Mesendoderm (in vitro differentiated cells): Measurements from ENCODE around the gene GSTCD.

ENCODE experiments used
- DNase-seq: peaks from one replicate; pipeline ENCODE4 v3.0.0; 2013
- H2AK5ac ChIP-seq: 2 replicates; pipeline ENCODE4 v1.6.1; 2013; ENCODE audit warnings: low read length, inconsistent platforms
- H2BK120ac ChIP-seq: 2 replicates; pipeline ENCODE4 v1.6.1; 2013; ENCODE audit warnings: low read depth, mild to moderate bottlenecking, low read length, moderate library complexity, mixed read lengths
- H2BK15ac ChIP-seq: replicated peaks from 2 replicates; pipeline ENCODE4 v1.6.1; 2013; ENCODE audit warnings: low read depth, mild to moderate bottlenecking, moderate library complexity
- H2BK5ac ChIP-seq: 2 replicates; pipeline ENCODE4 v1.6.1; 2013; ENCODE audit warnings: low read length, inconsistent platforms
- H3K18ac ChIP-seq: 2 replicates; pipeline ENCODE4 v1.6.1; 2013; ENCODE audit warnings: mild to moderate bottlenecking, low read length, mixed read lengths
- H3K23ac ChIP-seq: one replicate; pipeline ENCODE4 v1.6.1; 2013; ENCODE audit warnings: low read length
- H3K27ac ChIP-seq: 2 replicates; pipeline ENCODE4 v1.5.1; 2013; ENCODE audit warnings: low read depth, mild to moderate bottlenecking, inconsistent platforms, low read length, moderate library complexity
- H3K27me3 ChIP-seq: 2 replicates; pipeline ENCODE4 v1.6.1; 2013; ENCODE audit warnings: low read length, control low read depth, mild to moderate bottlenecking, inconsistent platforms; ENCODE audit not compliant: insufficient read depth, poor library complexity
- H3K36me3 ChIP-seq: 2 replicates; pipeline ENCODE4 v1.6.1; 2013; ENCODE audit warnings: low read length, inconsistent platforms; ENCODE audit not compliant: control insufficient read depth, insufficient read depth
- H3K4ac ChIP-seq: one replicate; pipeline ENCODE4 v1.6.1; 2013; ENCODE audit warnings: low read depth, mild to moderate bottlenecking, low read length, moderate library complexity
- H3K4me1 ChIP-seq: 2 replicates; pipeline ENCODE4 v1.6.1; 2013; ENCODE audit warnings: low read depth, low read length, inconsistent platforms; ENCODE audit not compliant: control insufficient read depth
- H3K4me2 ChIP-seq: 2 replicates; pipeline ENCODE4 v1.6.1; 2013; ENCODE audit warnings: low read length
- H3K4me3 ChIP-seq: 2 replicates; pipeline ENCODE4 v1.5.1; 2013; ENCODE audit warnings: mild to moderate bottlenecking, low read length
- H3K56ac ChIP-seq: one replicate; pipeline ENCODE4 v1.6.1; 2013; ENCODE audit warnings: low read length
- H3K79me1 ChIP-seq: 2 replicates; pipeline ENCODE4 v1.6.1; 2013; ENCODE audit warnings: low read length, inconsistent platforms
- H3K79me2 ChIP-seq: 2 replicates; pipeline ENCODE4 v1.6.1; 2013; ENCODE audit warnings: mild to moderate bottlenecking, low read length; ENCODE audit not compliant: control insufficient read depth, insufficient read depth
- H3K9ac ChIP-seq: 2 replicates; pipeline ENCODE4 v1.6.1; 2013; ENCODE audit warnings: low read length, inconsistent platforms
- H4K5ac ChIP-seq: one replicate; pipeline ENCODE4 v1.6.1; 2013; ENCODE audit warnings: low read length
- H4K8ac ChIP-seq: one replicate; pipeline ENCODE4 v1.6.1; 2013; ENCODE audit warnings: low read depth, mild to moderate bottlenecking, control low read depth, low read length, moderate library complexity
- WGBS: extraction: QIAGEN DNeasy Blood & Tissue Kit; methylation state at CpG from one replicate; pipeline ENCODE4 v1.1.7; 2013; ENCODE audit warnings: low lambda C conversion rate, missing lambda C conversion rate; ENCODE audit not compliant: insufficient coverage; ENCODE audit errors: extremely low coverage; 5-methylcytosine and 5-hydroxymethylcytosine counted together

GSTCD gene

DNA sequence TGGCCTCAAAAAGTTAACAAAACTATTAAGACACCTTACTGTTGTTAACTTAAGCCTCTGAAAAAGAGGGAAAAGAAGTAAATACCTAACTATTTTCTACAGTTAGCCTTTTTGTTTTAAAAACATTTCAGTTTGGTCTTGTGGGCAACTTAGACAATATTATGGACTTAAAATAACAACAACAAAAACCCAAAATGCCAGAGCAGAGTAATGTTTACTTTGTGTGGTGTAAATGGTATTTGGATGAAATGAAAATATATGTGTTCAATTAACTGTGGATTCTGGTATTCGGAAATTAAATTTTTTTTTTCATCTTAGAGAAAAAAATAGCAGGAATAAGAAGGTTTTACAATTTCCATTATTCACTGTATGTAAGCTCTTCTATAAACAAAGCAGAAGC, 107.1 kb downstream of the GSTCD start:
- Histone ChIP-seq H4K5ac (no peak overlapping the region), H2AK5ac (no peak overlapping the region), H3K36me3 (no peaks in the 10 kb centered on the region), H2BK120ac (no peak overlapping the region), H3K9ac (no peak overlapping the region), H3K4ac (no peak overlapping the region), H4K8ac (no peak overlapping the region), H3K79me1 (no peaks in the 10 kb centered on the region), H3K4me2 (no peak overlapping the region), H3K27me3 (no peaks in the 10 kb centered on the region), H3K23ac (no peak overlapping the region), H2BK15ac (no peak overlapping the region), H3K4me1 (no peaks in the 10 kb centered on the region), H3K56ac (no peak overlapping the region), H3K79me2 (no peaks in the 10 kb centered on the region), H2BK5ac (no peak overlapping the region), H3K27ac (no peak overlapping the region), H3K18ac (no peak overlapping the region), H3K4me3 (no peak overlapping the region)
- no peak for DNase-seq
- WGBS = 100% methylated on average over 1 of the region's 1 CpG

DNA sequence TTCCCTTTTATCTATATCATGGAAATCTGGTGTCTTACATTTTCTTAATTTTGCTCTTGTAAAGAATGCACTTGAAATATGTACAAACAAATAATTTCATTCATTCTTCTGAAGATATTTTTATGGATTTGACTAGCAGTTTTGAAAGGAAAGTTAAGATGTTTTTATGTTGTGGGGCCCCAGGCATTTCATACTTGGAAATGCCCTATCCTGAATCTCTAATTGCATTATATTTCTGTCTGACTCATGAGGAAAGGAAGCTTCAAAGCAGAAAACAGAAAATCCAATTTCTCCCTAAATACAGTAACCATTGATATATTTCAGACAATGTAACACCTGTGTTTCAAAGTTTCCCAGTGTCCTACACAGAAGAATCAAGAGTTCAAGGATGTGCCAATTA, 113.5 kb downstream of the GSTCD start:
- no peak for DNase-seq
- no peak overlapping the region for H3K56ac ChIP-seq
- H3K9ac ChIP-seq = no peak overlapping the region
- H3K4me2 ChIP-seq = no peak overlapping the region
- H2BK120ac ChIP-seq = no peak overlapping the region
- no peak overlapping the region for H3K23ac ChIP-seq
- no peak overlapping the region for H2BK5ac ChIP-seq
- no peaks in the 10 kb centered on the region for H3K79me2 ChIP-seq
- H4K5ac ChIP-seq = no peak overlapping the region
- H3K4ac ChIP-seq = no peak overlapping the region
- no peak overlapping the region for H3K4me3 ChIP-seq
- H3K18ac ChIP-seq = no peak overlapping the region
- no peak overlapping the region for H2BK15ac ChIP-seq
- H3K27me3 ChIP-seq = no peaks in the 10 kb centered on the region
- H3K4me1 ChIP-seq = no peaks in the 10 kb centered on the region
- H2AK5ac ChIP-seq = no peak overlapping the region
- no peaks in the 10 kb centered on the region for H3K36me3 ChIP-seq
- no peak overlapping the region for H4K8ac ChIP-seq
- H3K27ac ChIP-seq = no peak overlapping the region
- H3K79me1 ChIP-seq = no peaks in the 10 kb centered on the region

DNA sequence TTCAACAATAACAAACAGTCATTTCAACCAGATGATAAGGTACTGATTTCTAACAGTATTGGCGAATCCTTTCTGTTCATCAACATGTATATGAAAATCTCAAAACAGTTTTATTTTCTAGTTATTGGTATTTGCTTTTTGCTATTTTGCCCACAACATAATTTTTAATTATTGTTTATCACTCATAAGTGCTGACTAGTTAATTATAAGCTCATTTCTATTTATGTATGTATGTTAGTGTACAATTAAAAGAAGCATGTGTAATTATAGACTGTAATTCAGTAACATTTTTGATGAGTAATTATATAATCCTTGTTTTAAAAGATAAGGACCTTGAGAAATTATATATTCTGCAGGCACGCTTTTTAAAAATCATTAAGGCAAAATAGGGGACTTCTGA, 119.5 kb downstream of the GSTCD start:
- no peak overlapping the region for H3K23ac ChIP-seq
- no peaks in the 10 kb centered on the region for H3K36me3 ChIP-seq
- H4K8ac ChIP-seq = no peak overlapping the region
- H4K5ac ChIP-seq = no peak overlapping the region
- H2BK120ac ChIP-seq = no peak overlapping the region
- H2AK5ac ChIP-seq = no peak overlapping the region
- no peak for DNase-seq
- no peak overlapping the region for H3K4me2 ChIP-seq
- H3K18ac ChIP-seq = no peak overlapping the region
- no peaks in the 10 kb centered on the region for H3K4me1 ChIP-seq
- no peak overlapping the region for H3K9ac ChIP-seq
- no peak overlapping the region for H3K56ac ChIP-seq
- H2BK5ac ChIP-seq = no peak overlapping the region
- no peaks in the 10 kb centered on the region for H3K27me3 ChIP-seq
- no peak overlapping the region for H3K4me3 ChIP-seq
- H2BK15ac ChIP-seq = no peak overlapping the region
- no peak overlapping the region for H3K4ac ChIP-seq
- no peaks in the 10 kb centered on the region for H3K79me2 ChIP-seq
- WGBS = no CpG with 5 or more reads among the region's 2 CpGs
- no peak overlapping the region for H3K27ac ChIP-seq
- H3K79me1 ChIP-seq = no peaks in the 10 kb centered on the region

DNA sequence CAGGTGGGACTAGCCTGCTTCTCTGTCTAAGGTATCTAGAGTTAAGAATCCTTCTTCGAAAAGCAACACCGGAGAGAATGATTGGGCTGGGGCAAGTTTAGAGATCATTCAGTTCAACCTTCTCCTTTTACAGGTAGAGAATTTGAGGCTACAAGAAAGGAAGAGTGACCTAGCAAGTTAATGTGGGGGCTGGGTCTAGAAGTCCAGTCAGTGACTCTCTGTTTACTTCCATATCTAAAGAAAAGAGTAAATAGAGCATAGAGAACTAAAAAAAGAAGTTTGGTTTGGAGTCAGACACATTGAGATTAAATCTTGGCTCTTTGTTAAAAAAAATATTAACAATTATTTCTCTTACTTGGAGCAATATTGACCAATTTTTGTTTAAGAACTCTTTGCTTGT, 122.6 kb downstream of the GSTCD start:
- H3K4ac ChIP-seq = no peak overlapping the region
- H3K79me2 ChIP-seq = no peaks in the 10 kb centered on the region
- no peaks in the 10 kb centered on the region for H3K79me1 ChIP-seq
- no peak for DNase-seq
- H4K8ac ChIP-seq = no peak overlapping the region
- no peak overlapping the region for H2BK15ac ChIP-seq
- no peaks in the 10 kb centered on the region for H3K27me3 ChIP-seq
- no CpG with 5 or more reads among the region's 2 CpGs for WGBS
- no peak overlapping the region for H2BK120ac ChIP-seq
- no peak overlapping the region for H3K23ac ChIP-seq
- H3K4me3 ChIP-seq = no peak overlapping the region
- no peak overlapping the region for H2BK5ac ChIP-seq
- H3K4me2 ChIP-seq = no peak overlapping the region
- H3K4me1 ChIP-seq = no peaks in the 10 kb centered on the region
- no peak overlapping the region for H2AK5ac ChIP-seq
- H3K56ac ChIP-seq = no peak overlapping the region
- H3K27ac ChIP-seq = no peak overlapping the region
- no peaks in the 10 kb centered on the region for H3K36me3 ChIP-seq
- H4K5ac ChIP-seq = no peak overlapping the region
- H3K9ac ChIP-seq = no peak overlapping the region
- H3K18ac ChIP-seq = no peak overlapping the region

DNA sequence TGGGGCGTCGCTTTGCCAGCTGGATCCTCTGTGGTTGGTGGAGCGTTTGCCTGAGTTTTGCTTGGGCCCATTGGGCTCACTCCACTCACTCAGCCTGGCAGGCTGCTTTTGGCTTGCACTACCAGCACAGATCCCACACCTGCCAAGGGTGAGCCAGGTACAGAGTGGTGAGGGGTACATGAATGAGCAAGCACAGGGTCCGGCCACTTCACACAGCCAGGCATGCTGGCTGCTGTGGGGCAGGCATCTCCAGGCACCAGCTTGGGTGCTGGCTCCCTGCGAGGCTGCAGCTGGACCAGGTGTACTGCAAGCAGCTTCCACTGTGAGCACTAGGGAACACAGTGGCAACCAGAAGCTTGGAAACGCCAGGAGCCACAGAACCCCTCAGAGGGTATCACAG, 126.6 kb downstream of the GSTCD start:
- no peak overlapping the region for H3K56ac ChIP-seq
- H3K4me3 ChIP-seq = no peak overlapping the region
- no peaks in the 10 kb centered on the region for H3K79me2 ChIP-seq
- no peak overlapping the region for H3K23ac ChIP-seq
- H2BK5ac ChIP-seq = no peak overlapping the region
- H2BK15ac ChIP-seq = no peak overlapping the region
- no peaks in the 10 kb centered on the region for H3K4me1 ChIP-seq
- no peaks in the 10 kb centered on the region for H3K36me3 ChIP-seq
- no peak overlapping the region for H3K4ac ChIP-seq
- H3K18ac ChIP-seq = no peak overlapping the region
- H3K79me1 ChIP-seq = no peaks in the 10 kb centered on the region
- H3K9ac ChIP-seq = no peak overlapping the region
- no peak overlapping the region for H3K4me2 ChIP-seq
- no peaks in the 10 kb centered on the region for H3K27me3 ChIP-seq
- DNase-seq = no peak
- H4K5ac ChIP-seq = no peak overlapping the region
- H3K27ac ChIP-seq = no peak overlapping the region
- no peak overlapping the region for H2AK5ac ChIP-seq
- no peak overlapping the region for H4K8ac ChIP-seq
- no CpG with 5 or more reads among the region's 6 CpGs for WGBS
- H2BK120ac ChIP-seq = no peak overlapping the region

DNA sequence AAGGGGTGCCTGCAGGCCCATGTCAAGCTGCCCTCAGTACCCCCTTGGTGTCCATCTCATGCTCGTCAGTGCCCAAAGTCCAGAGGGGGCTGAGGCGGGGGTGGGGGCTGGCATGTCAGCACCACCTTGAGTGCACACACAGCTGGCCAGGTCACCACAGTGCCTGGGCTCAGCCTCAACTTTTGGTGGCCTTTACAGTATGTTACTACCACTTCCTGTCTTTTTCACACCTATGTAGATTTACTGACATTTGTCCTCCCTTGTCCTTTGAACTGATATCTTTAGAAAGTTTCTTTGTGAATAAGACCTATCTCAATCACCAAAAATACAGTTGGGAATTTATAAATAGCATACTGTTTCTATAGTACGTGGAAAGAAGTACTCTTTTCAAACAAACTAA, 128.0 kb downstream of the GSTCD start:
- no peak overlapping the region for H3K9ac ChIP-seq
- no peak overlapping the region for H2BK5ac ChIP-seq
- H3K79me1 ChIP-seq = no peaks in the 10 kb centered on the region
- H3K27ac ChIP-seq = no peak overlapping the region
- no peak overlapping the region for H2BK120ac ChIP-seq
- H3K56ac ChIP-seq = no peak overlapping the region
- H3K4me1 ChIP-seq = no peaks in the 10 kb centered on the region
- no peak overlapping the region for H4K5ac ChIP-seq
- no peak overlapping the region for H4K8ac ChIP-seq
- H3K23ac ChIP-seq = no peak overlapping the region
- no peak overlapping the region for H3K4me2 ChIP-seq
- H3K36me3 ChIP-seq = no peaks in the 10 kb centered on the region
- H3K4ac ChIP-seq = no peak overlapping the region
- no peaks in the 10 kb centered on the region for H3K79me2 ChIP-seq
- H3K27me3 ChIP-seq = no peaks in the 10 kb centered on the region
- H2AK5ac ChIP-seq = no peak overlapping the region
- DNase-seq = peak; percentile 16
- no peak overlapping the region for H3K4me3 ChIP-seq
- no peak overlapping the region for H3K18ac ChIP-seq
- no CpG with 5 or more reads among the region's 3 CpGs for WGBS
- H2BK15ac ChIP-seq = no peak overlapping the region
